Stomach (tissue), 4 donors: ENCODE data around the gene CRACDL.

ENCODE experiments used
- CTCF ChIP-seq, 7 experiments: fragments of 450-650 bp in 4 of 7; fragments of 200-600 bp in 3 of 7; sonication (generic) in 3 of 7; IDR thresholded peaks; one replicate each; pipeline ENCODE4 v1.5.1; 2016 to 2019; ENCODE audit warnings: antibody characterized with exemption in 7 of 7, control low read depth in 2 of 7, mild to moderate bottlenecking in 1 of 7
- EP300 ChIP-seq: sonication (generic); formaldehyde crosslinking; IDR thresholded peaks from one replicate; pipeline ENCODE4 v1.6.1; 2017; ENCODE audit warnings: antibody characterized with exemption

- TF ChIP-seq CTCF (IDR thresholded peaks at IDR 0.05) (no peak), EP300 (no peak)
Measured at GRCh38 chr2:98972582-98973167, 36.6 kb upstream of the CRACDL start.
